ENCODE results near the gene SNAI3. TPM values are rescaled to one million over a fixed set of nuclear protein-coding genes. Genes with fewer than 3 reads are reported as not detected.

Gene SNAI3
- total RNA-seq, 1 experiment from 2014 or later = 2.2 TPM

- no peaks in the 10 kb centered on the region for H3K27me3 ChIP-seq (ENCODE audit: insufficient read depth, low read length)
Measured at GRCh38 chr16:88690341-88691128, 4.2 kb upstream of the SNAI3 start.

More at GRCh38 chr16:88690341-88691128, 4.2 kb upstream of the SNAI3 start:
- ChIA-PET POLR2A (no interaction called here), CTCF (no interaction called here), RAD21 (ENCODE audit: low non-redundant PET in 1 of 2, low total read pairs in 2 of 2, uncharacterized antibody in 2 of 2, unreplicated experiment in 2 of 2) (no interaction called here)
- TF ChIP-seq CEBPB (IDR thresholded peaks at IDR 0.05; ENCODE audit: low read depth) (no peak), SRF (IDR thresholded peaks at IDR 0.05; ENCODE audit: low read depth) (no peak), ZNF274 (IDR thresholded peaks at IDR 0.05; ENCODE audit: low read depth, low read length) (no peak), REST (IDR thresholded peaks at IDR 0.05; ENCODE audit: low read depth) (no peak), YY1 (IDR thresholded peaks at IDR 0.05; ENCODE audit: extremely low read depth, insufficient replicate concordance, low read depth, low read length) (no peak), RAD21 (IDR thresholded peaks at IDR 0.05; ENCODE audit: low read depth) (no peak), EZH2phosphoT487 (IDR thresholded peaks at IDR 0.05; ENCODE audit: borderline replicate concordance) (no peak), MAX (IDR thresholded peaks at IDR 0.05) (no peak), TCF7L2 (IDR thresholded peaks at IDR 0.05; ENCODE audit: borderline replicate concordance, extremely low read depth, insufficient read depth, insufficient read length) (no peak), POLR2A (IDR thresholded peaks at IDR 0.05; ENCODE audit: borderline replicate concordance, extremely low read depth, insufficient read depth, insufficient read length) (no peak), EGR1 (IDR thresholded peaks at IDR 0.05; ENCODE audit: low read depth) (no peak), CBX3 (IDR thresholded peaks at IDR 0.05; ENCODE audit: low read depth) (no peak), CTCF (IDR thresholded peaks at IDR 0.05 in 2 of 3, conservative IDR thresholded peaks at IDR 0.05 in 1 of 3; ENCODE audit: borderline replicate concordance in 1 of 3, insufficient read depth in 1 of 3, low read depth in 2 of 3, low read length in 2 of 3) (no peak), FOSL1 (IDR thresholded peaks at IDR 0.05; ENCODE audit: low read depth) (no peak), SIN3A (IDR thresholded peaks at IDR 0.05; ENCODE audit: low read depth) (no peak), ZBTB33 (IDR thresholded peaks at IDR 0.05; ENCODE audit: extremely low read depth, insufficient replicate concordance, low read length) (no peak)
- DNase-seq (ENCODE audit: low read depth, low spot score) = no peak
- Histone ChIP-seq H3K4me2 (ENCODE audit: low read length) (no peak overlapping the region), H3K36me3 (ENCODE audit: control insufficient read depth in 1 of 2, insufficient read depth in 2 of 2, low read length in 2 of 2) (no peaks in the 10 kb centered on the region), H2AFZ (ENCODE audit: low read depth, low read length, poor library complexity, severe bottlenecking) (no peak overlapping the region), H3K9me3 (ENCODE audit: control insufficient read depth in 1 of 2, insufficient read depth in 1 of 2, low read depth in 1 of 2, low read length in 2 of 2) (no peaks in the 10 kb centered on the region), H3K4me3 (replicated peaks in 1 of 2; ENCODE audit: low read depth in 1 of 2, low read length in 2 of 2) (no peak overlapping the region), H3K9me2 (ENCODE audit: insufficient read depth) (no peaks in the 10 kb centered on the region), H3K9ac (ENCODE audit: low read length) (no peak overlapping the region), H4K20me1 (ENCODE audit: insufficient read depth) (no peaks in the 10 kb centered on the region), H3K27ac (ENCODE audit: low read depth, low read length) (no peak overlapping the region; the same call in 1 of the 2 replicates), H3K4me1 (ENCODE audit: control insufficient read depth in 1 of 2, insufficient read depth in 2 of 2, low read length in 2 of 2) (peaks cover 19 to 30% of the 10 kb centered on the region in 2 experiments), H3K79me2 (ENCODE audit: insufficient read depth, low read length) (no peaks in the 10 kb centered on the region)
- intact Hi-C loops (cut with micrococcal nuclease) = no loop called here
- no TSS peak for BruUV-seq (replicated peaks)
- ATAC-seq = no peak
